Measurements from ENCODE around the gene TPST1.

GRCh38 chr7:66182920-66183319, 22.2 kb upstream of the TPST1 start:
- no peak for TF ChIP-seq EZH2 (IDR thresholded peaks at IDR 0.05; ENCODE audit: borderline replicate concordance, low read depth, low read length, severe bottlenecking)
- TF ChIP-seq, protein P1, sequence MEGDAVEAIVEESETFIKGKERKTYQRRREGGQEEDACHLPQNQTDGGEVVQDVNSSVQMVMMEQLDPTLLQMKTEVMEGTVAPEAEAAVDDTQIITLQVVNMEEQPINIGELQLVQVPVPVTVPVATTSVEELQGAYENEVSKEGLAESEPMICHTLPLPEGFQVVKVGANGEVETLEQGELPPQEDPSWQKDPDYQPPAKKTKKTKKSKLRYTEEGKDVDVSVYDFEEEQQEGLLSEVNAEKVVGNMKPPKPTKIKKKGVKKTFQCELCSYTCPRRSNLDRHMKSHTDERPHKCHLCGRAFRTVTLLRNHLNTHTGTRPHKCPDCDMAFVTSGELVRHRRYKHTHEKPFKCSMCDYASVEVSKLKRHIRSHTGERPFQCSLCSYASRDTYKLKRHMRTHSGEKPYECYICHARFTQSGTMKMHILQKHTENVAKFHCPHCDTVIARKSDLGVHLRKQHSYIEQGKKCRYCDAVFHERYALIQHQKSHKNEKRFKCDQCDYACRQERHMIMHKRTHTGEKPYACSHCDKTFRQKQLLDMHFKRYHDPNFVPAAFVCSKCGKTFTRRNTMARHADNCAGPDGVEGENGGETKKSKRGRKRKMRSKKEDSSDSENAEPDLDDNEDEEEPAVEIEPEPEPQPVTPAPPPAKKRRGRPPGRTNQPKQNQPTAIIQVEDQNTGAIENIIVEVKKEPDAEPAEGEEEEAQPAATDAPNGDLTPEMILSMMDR (IDR thresholded peaks at IDR 0.05; ENCODE audit: borderline replicate concordance, extremely low read depth, low read length, poor library complexity, severe bottlenecking) = no peak
